Sigmoid colon (tissue), 7 donors: Measurements from ENCODE around the gene SRP9. TPM values are rescaled to one million over a fixed set of nuclear protein-coding genes. Genes with fewer than 3 reads are reported as not detected.

Experiments used
- DNase-seq: peaks from one replicate; pipeline ENCODE4 v3.0.0-alpha.2; 2019
- H3K27ac ChIP-seq, 4 donors: fragments of 200-600 bp; sonication (generic); one replicate each; pipeline ENCODE4 v1.5.1; 2016 to 2019; ENCODE audit warnings: mild to moderate bottlenecking in 1 of 4
- H3K27me3 ChIP-seq, 3 donors: fragments of 200-600 bp; sonication (generic); one replicate each; pipeline ENCODE4 v1.5.1; 2019; ENCODE audit warnings: mild to moderate bottlenecking in 1 of 3
- H3K36me3 ChIP-seq, 4 donors: fragments of 200-600 bp; sonication (generic); one replicate each; pipeline ENCODE4 v1.5.1; 2016 to 2019
- H3K4me1 ChIP-seq, 4 donors: fragments of 200-600 bp; sonication (generic); one replicate each; pipeline ENCODE4 v1.5.1; 2017 to 2019
- H3K4me3 ChIP-seq, 4 donors: fragments of 200-600 bp; sonication (generic); one replicate each; pipeline ENCODE4 v1.5.1; 2017 to 2019; ENCODE audit warnings: mild to moderate bottlenecking in 2 of 4, moderate library complexity in 1 of 4
- H3K9me3 ChIP-seq, 4 donors: fragments of 200-600 bp in 3 of 4; sonication (generic) in 3 of 4; one replicate each; pipeline versions ENCODE4 v1.5.1 to v1.6.1; 2013 to 2019
- CTCF ChIP-seq, 4 experiments: fragments of 450-650 bp in 3 of 4; fragments of 200-600 bp in 1 of 4; IDR thresholded peaks; one replicate each; pipeline ENCODE4 v1.5.1; 2016 to 2019; ENCODE audit warnings: antibody characterized with exemption in 4 of 4, mild to moderate bottlenecking in 3 of 4, moderate library complexity in 2 of 4
- EP300 ChIP-seq, 4 donors: sonication (generic); formaldehyde crosslinking; IDR thresholded peaks; one replicate each; pipeline ENCODE4 v1.6.1; 2017; ENCODE audit warnings: antibody characterized with exemption in 4 of 4
- POLR2A ChIP-seq, 2 donors: fragments of 450-650 bp; IDR thresholded peaks; one replicate each; pipeline ENCODE4 v1.6.1; 2016; ENCODE audit warnings: antibody characterized with exemption in 2 of 2, mild to moderate bottlenecking in 2 of 2, moderate library complexity in 2 of 2
- POLR2AphosphoS5 ChIP-seq, 4 donors: sonication (generic); formaldehyde crosslinking; IDR thresholded peaks; one replicate each; pipeline ENCODE4 v1.6.1; 2017; ENCODE audit warnings: antibody characterized with exemption in 4 of 4
- WGBS, 2 donors: extraction: QIAGEN DNeasy Blood & Tissue Kit; methylation state at CpG; one replicate each; pipeline ENCODE4 v1.1.7; 2013; 5-methylcytosine and 5-hydroxymethylcytosine counted together
- intact Hi-C: fragments of 100-400 bp; cut with DNase I; formaldehyde crosslinking; loops from one replicate; pipeline ENCODE4 v1.15.1; 2023
- polyA plus RNA-seq, 3 donors: library from polyadenylated mRNA; stranded (reverse); fragments of 200-250 nt; gene quantifications; one replicate each; pipeline ENCODE4 v1.2.3, GENCODE V29; 2013
- total RNA-seq, 4 donors: library from RNA; depleted of rRNA; stranded (reverse); fragments of >200 nt; gene quantifications; one replicate each; pipeline ENCODE4 v1.1.0, GENCODE V29; 2016
- donor health status: healthy with polysubstance abuse.
- donor health status: Bipolar disorder and iron deficiency.
- donor health status: healthy.

Gene SRP9
- total and polyA plus RNA-seq, 7 donors: 148 to 513 (median 264) TPM

- H3K4me3 ChIP-seq: no peak overlapping the region
- H3K9me3 ChIP-seq: no peaks in the 10 kb centered on the region
- peak overlapping the region; percentile 64 to 92 (median 72) for H3K27ac ChIP-seq
- H3K36me3 ChIP-seq: no peaks in the 10 kb centered on the region
- intact Hi-C loops: loop anchor here (2.0 to 5.0 kb wide), 2 partner anchors 214 to 297 kb away; no protein-coding TSS in a partner anchor
- H3K4me1 ChIP-seq: peaks cover 0 to 78% (median 76%) of the 10 kb centered on the region in 4 donors
- DNase-seq: no peak
- WGBS, 2 donors: 61 to 73% methylated on average over 4 of the region's 4 CpGs
- H3K27me3 ChIP-seq: no peaks in the 10 kb centered on the region
- TF ChIP-seq CTCF (IDR thresholded peaks at IDR 0.05): no peak
- TF ChIP-seq POLR2A (IDR thresholded peaks at IDR 0.05): no peak
- no peak for TF ChIP-seq EP300 (IDR thresholded peaks at IDR 0.05)
- TF ChIP-seq POLR2AphosphoS5 (IDR thresholded peaks at IDR 0.05): no peak
These were observed 5.8 kb upstream of the SRP9 start for GRCh38 chr1:225771661-225772322.

- peaks cover 0 to 76% (median 74%) of the 10 kb centered on the region in 4 donors for H3K4me1 ChIP-seq
- H3K36me3 ChIP-seq: no peaks in the 10 kb centered on the region
- no peak overlapping the region for H3K4me3 ChIP-seq
- H3K9me3 ChIP-seq: no peaks in the 10 kb centered on the region
- H3K27me3 ChIP-seq: no peaks in the 10 kb centered on the region
- DNase-seq: peak; percentile 92
- WGBS, 2 donors: 9 to 22% methylated on average over 5 of the region's 5 CpGs
- intact Hi-C loops: loop anchor here (2.0 to 5.0 kb wide), 2 partner anchors 215 to 298 kb away; no protein-coding TSS in a partner anchor
- TF ChIP-seq POLR2A (IDR thresholded peaks at IDR 0.05) (no peak), EP300 (IDR thresholded peaks at IDR 0.05) (no peak), POLR2AphosphoS5 (IDR thresholded peaks at IDR 0.05) (peak in 2 of 4 donors; percentile 30 to 37), CTCF (IDR thresholded peaks at IDR 0.05) (peak; percentile 76 to 92 (median 84))
- H3K27ac ChIP-seq: peak overlapping the region; percentile 64 to 92 (median 72)
These were observed 5.3 kb upstream of the SRP9 start for GRCh38 chr1:225772323-225772768.

- TF ChIP-seq POLR2A (IDR thresholded peaks at IDR 0.05) (no peak), CTCF (IDR thresholded peaks at IDR 0.05) (no peak), EP300 (IDR thresholded peaks at IDR 0.05) (no peak), POLR2AphosphoS5 (IDR thresholded peaks at IDR 0.05) (no peak)
- no peak overlapping the region for H3K4me3 ChIP-seq
- intact Hi-C loops: loop anchor here (2.0 to 5.0 kb wide), 2 partner anchors 216 to 298 kb away; no protein-coding TSS in a partner anchor
- no peaks in the 10 kb centered on the region for H3K36me3 ChIP-seq
- 29 to 72% methylated on average over 4 of the region's 4 CpGs for WGBS, 2 donors
- H3K27me3 ChIP-seq: no peaks in the 10 kb centered on the region
- peaks cover 0 to 71% (median 69%) of the 10 kb centered on the region in 4 donors for H3K4me1 ChIP-seq
- peak overlapping the region; percentile 64 to 92 (median 72) for H3K27ac ChIP-seq
- H3K9me3 ChIP-seq: no peaks in the 10 kb centered on the region
- DNase-seq: no peak
These were observed 4.8 kb upstream of the SRP9 start for GRCh38 chr1:225772848-225773247.

GRCh38 chr1:225774281-225775147 lies 3.1 kb upstream of the SRP9 start:
- Histone ChIP-seq H3K4me3 (no peak overlapping the region), H3K9me3 (no peaks in the 10 kb centered on the region), H3K4me1 (peaks cover 0 to 80% (median 74%) of the 10 kb centered on the region in 4 donors), H3K27me3 (no peaks in the 10 kb centered on the region), H3K36me3 (no peaks in the 10 kb centered on the region), H3K27ac (peak overlapping the region in 3 of 4 donors; percentile 64 to 92 (median 69))
- TF ChIP-seq POLR2AphosphoS5 (IDR thresholded peaks at IDR 0.05) (peak; percentile 17 to 87 (median 71)), EP300 (IDR thresholded peaks at IDR 0.05) (peak in 2 of 4 donors; percentile 15 to 59), CTCF (IDR thresholded peaks at IDR 0.05) (no peak)
- DNase-seq: no peak
- 68 to 69% methylated on average over 3 of the region's 3 CpGs for WGBS, 2 donors
- intact Hi-C loops: loop anchor here (5.0 kb wide), 3 partner anchors 148 to 217 kb away; partner anchors contain the start of gene PYCR2
